MM.1S (cell line): ENCODE measurements around the gene ELL.

ENCODE experiments used
- DNase-seq: peaks from one replicate; pipeline ENCODE4 v3.0.0-alpha.2; 2015
- H2AFZ ChIP-seq: fragments of 300-600 bp; sonication (generic); 2 replicates; pipeline ENCODE4 v1.6.0; 2016; ENCODE audit warnings: antibody characterized with exemption, low read length
- H3F3A ChIP-seq: fragments of 300-600 bp; sonication (generic); 2 replicates; pipeline ENCODE4 v1.6.1; 2016; ENCODE audit warnings: mild to moderate bottlenecking, antibody characterized with exemption, low read length, moderate library complexity, mixed read lengths; ENCODE audit not compliant: insufficient read depth
- H3K27ac ChIP-seq: fragments of 300-600 bp; sonication (generic); 2 replicates; pipeline ENCODE4 v1.5.1; 2016; ENCODE audit warnings: mild to moderate bottlenecking, low read length
- H3K27me3 ChIP-seq: fragments of 300-600 bp; sonication (generic); replicated peaks from 2 replicates; pipeline ENCODE4 v1.6.0; 2016; ENCODE audit warnings: low read length; ENCODE audit not compliant: insufficient read depth
- H3K36me3 ChIP-seq: fragments of 300-600 bp; sonication (generic); replicated peaks from 2 replicates; pipeline ENCODE4 v1.6.1; 2016; ENCODE audit warnings: mild to moderate bottlenecking, low read length, mixed read lengths; ENCODE audit not compliant: insufficient read depth
- H3K4me1 ChIP-seq: fragments of 300-600 bp; sonication (generic); 2 replicates; pipeline ENCODE4 v1.6.1; 2016; ENCODE audit warnings: low read length, mixed read lengths
- H3K4me2 ChIP-seq: fragments of 300-600 bp; sonication (generic); 2 replicates; pipeline ENCODE4 v1.6.0; 2016; ENCODE audit warnings: low read depth, low read length
- H3K4me3 ChIP-seq: fragments of 300-600 bp; sonication (generic); 2 replicates; pipeline ENCODE4 v1.5.1; 2016; ENCODE audit warnings: low read length, mixed read lengths
- H3K79me2 ChIP-seq: fragments of 300-600 bp; sonication (generic); 2 replicates; pipeline ENCODE4 v1.6.1; 2016; ENCODE audit warnings: mixed run types, low read length, mixed read lengths
- H3K9ac ChIP-seq: fragments of 300-600 bp; sonication (generic); 2 replicates; pipeline ENCODE4 v1.6.1; 2016; ENCODE audit warnings: low read length, mixed read lengths
- H3K9me2 ChIP-seq: fragments of 300-600 bp; sonication (generic); replicated peaks from 2 replicates; pipeline ENCODE4 v1.6.1; 2016; ENCODE audit warnings: mild to moderate bottlenecking, low read length, mixed read lengths; ENCODE audit not compliant: insufficient read depth
- H3K9me3 ChIP-seq: fragments of 300-600 bp; sonication (generic); replicated peaks from 2 replicates; pipeline ENCODE4 v1.6.1; 2016; ENCODE audit warnings: mild to moderate bottlenecking, low read length, mixed read lengths; ENCODE audit not compliant: insufficient read depth
- H4K20me1 ChIP-seq: fragments of 300-600 bp; sonication (generic); 2 replicates; pipeline ENCODE4 v1.6.1; 2016; ENCODE audit warnings: mild to moderate bottlenecking, low read length, moderate library complexity, mixed read lengths; ENCODE audit not compliant: insufficient read depth
- EZH2 ChIP-seq: fragments of 300-600 bp; sonication (generic); optimal IDR thresholded peaks from 2 replicates; pipeline ENCODE3; 2017; ENCODE audit warnings: low read depth, mild to moderate bottlenecking, antibody characterized with exemption, low read length, mixed read lengths
- EZH2phosphoT487 ChIP-seq: fragments of 300-600 bp; sonication (generic); IDR thresholded peaks from 2 replicates; pipeline ENCODE4 v1.6.1; 2018; ENCODE audit warnings: antibody characterized with exemption, low read length
- TF ChIP-seq, protein P1 (sequence below): fragments of 300-600 bp; sonication (generic); IDR thresholded peaks from 2 replicates; pipeline ENCODE4 v1.5.1; 2016; ENCODE audit warnings: antibody characterized with exemption, low read length, mixed read lengths

ELL gene

GRCh38 chr19:18513868-18514267 is 8.0 kb downstream of the ELL start:
- Histone ChIP-seq H3K27ac (no peak overlapping the region), H3K79me2 (peaks cover 99% of the 10 kb centered on the region), H3K4me3 (no peak overlapping the region), H3K4me2 (no peak overlapping the region), H3K27me3 (no peaks in the 10 kb centered on the region), H3K4me1 (peaks cover 8% of the 10 kb centered on the region), H3K36me3 (no peaks in the 10 kb centered on the region), H3K9ac (no peak overlapping the region), H3K9me3 (no peaks in the 10 kb centered on the region), H3K9me2 (no peaks in the 10 kb centered on the region), H4K20me1 (peaks cover 88% of the 10 kb centered on the region), H3F3A (no peaks in the 10 kb centered on the region), H2AFZ (no peak overlapping the region)
- DNase-seq = no peak
- TF ChIP-seq, protein P1, sequence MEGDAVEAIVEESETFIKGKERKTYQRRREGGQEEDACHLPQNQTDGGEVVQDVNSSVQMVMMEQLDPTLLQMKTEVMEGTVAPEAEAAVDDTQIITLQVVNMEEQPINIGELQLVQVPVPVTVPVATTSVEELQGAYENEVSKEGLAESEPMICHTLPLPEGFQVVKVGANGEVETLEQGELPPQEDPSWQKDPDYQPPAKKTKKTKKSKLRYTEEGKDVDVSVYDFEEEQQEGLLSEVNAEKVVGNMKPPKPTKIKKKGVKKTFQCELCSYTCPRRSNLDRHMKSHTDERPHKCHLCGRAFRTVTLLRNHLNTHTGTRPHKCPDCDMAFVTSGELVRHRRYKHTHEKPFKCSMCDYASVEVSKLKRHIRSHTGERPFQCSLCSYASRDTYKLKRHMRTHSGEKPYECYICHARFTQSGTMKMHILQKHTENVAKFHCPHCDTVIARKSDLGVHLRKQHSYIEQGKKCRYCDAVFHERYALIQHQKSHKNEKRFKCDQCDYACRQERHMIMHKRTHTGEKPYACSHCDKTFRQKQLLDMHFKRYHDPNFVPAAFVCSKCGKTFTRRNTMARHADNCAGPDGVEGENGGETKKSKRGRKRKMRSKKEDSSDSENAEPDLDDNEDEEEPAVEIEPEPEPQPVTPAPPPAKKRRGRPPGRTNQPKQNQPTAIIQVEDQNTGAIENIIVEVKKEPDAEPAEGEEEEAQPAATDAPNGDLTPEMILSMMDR = no peak
- TF ChIP-seq EZH2phosphoT487 (no peak), EZH2 (no peak)

- Histone ChIP-seq H3K36me3 (no peaks in the 10 kb centered on the region), H3F3A (no peaks in the 10 kb centered on the region), H3K9me3 (no peaks in the 10 kb centered on the region), H3K9me2 (no peaks in the 10 kb centered on the region), H3K4me3 (no peak overlapping the region), H3K9ac (no peak overlapping the region), H3K4me2 (no peak overlapping the region), H4K20me1 (peaks cover 88% of the 10 kb centered on the region), H3K4me1 (0 out of 2 replicates have a peak, but pooled peaks cover 3% of the 10 kb centered on the region), H3K79me2 (peaks cover 99% of the 10 kb centered on the region), H3K27me3 (no peaks in the 10 kb centered on the region), H2AFZ (no peak overlapping the region), H3K27ac (no peak overlapping the region)
- DNase-seq = no peak
- TF ChIP-seq EZH2phosphoT487 (no peak), EZH2 (no peak)
Observed at GRCh38 chr19:18510216-18510615, 11.7 kb downstream of the ELL start.

GRCh38 chr19:18508585-18508984 is 13.3 kb downstream of the ELL start:
- no peak for DNase-seq
- Histone ChIP-seq H3K27me3 (no peaks in the 10 kb centered on the region), H3K9me3 (no peaks in the 10 kb centered on the region), H3K9me2 (no peaks in the 10 kb centered on the region), H3K36me3 (no peaks in the 10 kb centered on the region), H2AFZ (no peak overlapping the region), H3K4me1 (0 out of 2 replicates have a peak, but pooled peaks cover 3% of the 10 kb centered on the region), H3K9ac (no peak overlapping the region), H4K20me1 (peaks cover 91% of the 10 kb centered on the region), H3K27ac (no peak overlapping the region), H3K4me2 (no peak overlapping the region), H3K4me3 (no peak overlapping the region), H3K79me2 (peaks cover 99% of the 10 kb centered on the region), H3F3A (no peaks in the 10 kb centered on the region)
- TF ChIP-seq EZH2 = no peak
- TF ChIP-seq, protein P1 = no peak
- no peak for TF ChIP-seq EZH2phosphoT487

DNA sequence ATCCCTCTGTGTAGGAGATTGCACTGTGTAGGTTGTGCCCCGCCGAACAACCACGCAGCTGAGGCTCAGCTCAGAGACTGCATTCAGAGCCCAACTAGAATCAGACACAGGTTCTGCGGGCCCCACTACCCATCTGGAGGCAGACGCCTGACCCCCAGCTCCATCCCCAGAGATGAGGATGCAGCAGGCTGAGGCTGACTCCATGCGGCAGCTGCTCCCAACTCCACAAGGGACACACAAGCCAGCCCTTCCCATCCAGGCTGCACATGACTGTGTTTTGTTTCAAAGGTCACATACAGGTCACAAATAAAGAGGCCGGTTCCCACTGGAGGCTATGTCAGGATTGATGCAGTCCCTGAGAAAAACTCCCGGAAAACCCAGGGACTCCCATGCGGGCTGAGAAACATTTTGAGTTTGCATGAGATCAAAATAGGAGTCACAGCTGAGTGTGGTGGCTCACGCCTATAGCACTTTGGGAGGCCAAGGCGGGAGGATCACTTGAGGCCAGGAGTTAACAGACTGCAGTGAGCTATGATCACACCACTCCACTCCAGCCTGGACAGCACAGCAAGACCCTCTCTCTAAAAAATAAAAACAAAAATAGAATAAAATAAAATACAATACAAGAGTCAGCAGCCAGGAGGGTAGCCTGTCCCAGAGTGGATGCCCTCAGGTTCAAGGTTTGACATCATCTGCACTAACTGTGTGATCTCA is 14.0 kb downstream of the ELL start:
- DNase-seq = no peak
- H3K9me3 ChIP-seq = no peaks in the 10 kb centered on the region
- no peaks in the 10 kb centered on the region for H3K27me3 ChIP-seq
- no peak overlapping the region for H3K4me2 ChIP-seq
- no peak overlapping the region for H2AFZ ChIP-seq
- TF ChIP-seq EZH2phosphoT487 (no peak), EZH2 (no peak)
- TF ChIP-seq, protein P1 = no peak
- no peaks in the 10 kb centered on the region for H3K9me2 ChIP-seq
- peaks cover 99% of the 10 kb centered on the region for H3K79me2 ChIP-seq
- no peak overlapping the region for H3K9ac ChIP-seq
- H3K36me3 ChIP-seq = no peaks in the 10 kb centered on the region
- H3K27ac ChIP-seq = no peak overlapping the region
- peaks cover 92% of the 10 kb centered on the region for H4K20me1 ChIP-seq
- 0 out of 2 replicates have a peak, but pooled peaks cover 3% of the 10 kb centered on the region for H3K4me1 ChIP-seq
- H3K4me3 ChIP-seq = no peak overlapping the region
- H3F3A ChIP-seq = no peaks in the 10 kb centered on the region
